ENCODE results near the gene MAGEC3.

The MAGEC3 gene

GRCh38 chrX:141941234-141941633 is 103.1 kb downstream of the MAGEC3 start:
- TF ChIP-seq CTCF (IDR thresholded peaks at IDR 0.05) = no peak
- Histone ChIP-seq H3K4me3 (no peak overlapping the region), H3K27ac (no peak overlapping the region)
- no peak for DNase-seq (ENCODE audit: low spot score)

GRCh38 chrX:141945426-141945825 is 107.3 kb downstream of the MAGEC3 start:
- DNase-seq (ENCODE audit: low spot score) = no peak

GRCh38 chrX:141947350-141947749 is 109.2 kb downstream of the MAGEC3 start:
- Histone ChIP-seq H3K27ac (no peak overlapping the region), H3K4me3 (no peak overlapping the region)
- no peak for DNase-seq (ENCODE audit: low spot score)
- TF ChIP-seq CTCF (IDR thresholded peaks at IDR 0.05) = no peak

More at GRCh38 chrX:141945426-141945825, 107.3 kb downstream of the MAGEC3 start:
- H3K4me3 ChIP-seq = no peak overlapping the region
- TF ChIP-seq CTCF (IDR thresholded peaks at IDR 0.05) = no peak
- H3K27ac ChIP-seq = no peak overlapping the region

All from coronary artery (tissue), 2 donors.